ENCODE data around the gene GSE1. TPM values are rescaled to one million over a fixed set of nuclear protein-coding genes. Genes with fewer than 3 reads are reported as not detected.

GSE1 gene
- total RNA-seq, 4 donors from 2014 or later: 100 to 139 (median 120) TPM

GRCh38 chr16:85575920-85576319 lies 37.2 kb upstream of the GSE1 start:
- intact Hi-C loops (cut with DNase I; ENCODE audit: low total_unique reads): no loop called here
- Histone ChIP-seq H3K27me3 (no peaks in the 10 kb centered on the region), H3K27ac (peak overlapping the region in 1 of 4 donors; percentile 78), H3K36me3 (no peaks in the 10 kb centered on the region), H3K9me3 (no peaks in the 10 kb centered on the region), H3K4me3 (no peak overlapping the region), H3K4me1 (peaks cover 29 to 89% (median 78%) of the 10 kb centered on the region in 4 donors)
- 34 to 57% methylated on average over 5 of the region's 5 CpGs for WGBS, 2 donors (ENCODE audit: low coverage in 1 of 2)
- in situ Hi-C loops (cut with MboI; ENCODE audit: low pct_ligation_motif_present in 1 of 4, low pct_unique_long_range_greater_than_20kb in 1 of 4, low sequenced_read_pairs in 3 of 4): no loop called here
- no peak for DNase-seq
- no peak for TF ChIP-seq POLR2AphosphoS5 (IDR thresholded peaks at IDR 0.05)
- no peak for TF ChIP-seq CTCF (IDR thresholded peaks at IDR 0.05)
- TF ChIP-seq POLR2A (IDR thresholded peaks at IDR 0.05): no peak
- no peak for TF ChIP-seq EP300 (IDR thresholded peaks at IDR 0.05; ENCODE audit: low read depth)

GRCh38 chr16:85576944-85577343 lies 36.2 kb upstream of the GSE1 start:
- Histone ChIP-seq H3K4me1 (peaks cover 29 to 85% (median 73%) of the 10 kb centered on the region in 4 donors), H3K9me3 (no peaks in the 10 kb centered on the region), H3K27ac (no peak overlapping the region), H3K4me3 (no peak overlapping the region), H3K27me3 (no peaks in the 10 kb centered on the region), H3K36me3 (no peaks in the 10 kb centered on the region)
- WGBS, 2 donors (ENCODE audit: low coverage in 1 of 2): 76% methylated on average over 6 of the region's 12 CpGs; no CpG with 5 or more reads in 1 of the 2 donors
- in situ Hi-C loops (cut with MboI; ENCODE audit: low pct_ligation_motif_present in 1 of 4, low pct_unique_long_range_greater_than_20kb in 1 of 4, low sequenced_read_pairs in 3 of 4) (no loop called here), intact Hi-C loops (cut with DNase I; ENCODE audit: low total_unique reads) (no loop called here)
- no peak for DNase-seq
- TF ChIP-seq CTCF (IDR thresholded peaks at IDR 0.05) (no peak), EP300 (IDR thresholded peaks at IDR 0.05; ENCODE audit: low read depth) (no peak), POLR2A (IDR thresholded peaks at IDR 0.05) (no peak), POLR2AphosphoS5 (IDR thresholded peaks at IDR 0.05) (no peak)

DNA sequence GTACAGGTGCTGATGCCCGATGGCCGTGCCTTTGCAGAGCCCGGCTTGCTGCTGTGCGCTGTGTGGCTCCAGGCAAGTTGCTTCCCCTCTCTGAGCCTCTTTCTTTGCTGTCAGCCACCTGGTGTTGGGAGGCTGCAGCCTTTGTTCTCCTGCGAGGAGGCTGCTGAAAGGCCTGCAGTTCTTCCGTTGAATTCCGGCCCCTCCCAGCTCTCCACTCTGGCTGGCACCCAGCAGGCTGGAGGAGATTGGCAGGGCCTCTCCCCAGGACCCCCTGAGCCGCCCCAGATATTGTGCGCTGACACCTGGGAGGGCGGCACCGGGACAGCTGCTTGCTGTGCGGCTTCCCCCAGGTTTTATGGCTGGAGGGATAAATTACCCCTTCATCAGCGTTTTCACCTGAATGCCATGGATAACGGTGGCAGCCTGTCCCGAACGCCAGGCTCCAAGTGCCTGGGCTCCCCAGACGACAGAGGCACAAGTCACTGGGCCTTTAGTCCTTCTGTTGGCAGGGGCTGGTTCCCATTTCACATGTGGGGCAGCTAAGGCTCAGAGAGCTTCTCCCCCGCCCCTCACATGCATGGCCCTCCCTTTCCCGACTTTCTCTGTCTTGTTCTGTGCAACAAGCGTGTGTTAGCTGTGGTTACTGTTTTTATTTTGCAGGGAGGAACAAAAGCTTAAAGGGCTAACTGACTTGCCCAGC lies 35.1 kb upstream of the GSE1 start:
- intact Hi-C loops (cut with DNase I; ENCODE audit: low total_unique reads): no loop called here
- H3K27ac ChIP-seq: no peak overlapping the region
- no peak overlapping the region for H3K4me3 ChIP-seq
- in situ Hi-C loops (cut with MboI; ENCODE audit: low pct_ligation_motif_present in 1 of 4, low pct_unique_long_range_greater_than_20kb in 1 of 4, low sequenced_read_pairs in 3 of 4): no loop called here
- TF ChIP-seq POLR2AphosphoS5 (IDR thresholded peaks at IDR 0.05) (no peak), POLR2A (IDR thresholded peaks at IDR 0.05) (no peak), CTCF (IDR thresholded peaks at IDR 0.05) (no peak), EP300 (IDR thresholded peaks at IDR 0.05; ENCODE audit: low read depth) (no peak)
- peaks cover 29 to 89% (median 75%) of the 10 kb centered on the region in 4 donors for H3K4me1 ChIP-seq
- no peaks in the 10 kb centered on the region for H3K27me3 ChIP-seq
- 68 to 86% methylated on average over 4 to 20 of the region's 20 CpGs for WGBS, 2 donors (ENCODE audit: low coverage in 1 of 2)
- DNase-seq: no peak
- H3K36me3 ChIP-seq: no peaks in the 10 kb centered on the region
- no peaks in the 10 kb centered on the region for H3K9me3 ChIP-seq

- DNase-seq: no peak
- no peaks in the 10 kb centered on the region for H3K9me3 ChIP-seq
- in situ Hi-C loops (cut with MboI; ENCODE audit: low pct_ligation_motif_present in 1 of 4, low pct_unique_long_range_greater_than_20kb in 1 of 4, low sequenced_read_pairs in 3 of 4) (no loop called here), intact Hi-C loops (cut with DNase I; ENCODE audit: low total_unique reads) (no loop called here)
- peak overlapping the region in 1 of 4 donors; percentile 54 for H3K27ac ChIP-seq
- no peaks in the 10 kb centered on the region for H3K27me3 ChIP-seq
- H3K36me3 ChIP-seq: no peaks in the 10 kb centered on the region
- H3K4me3 ChIP-seq: no peak overlapping the region
- peaks cover 23 to 89% (median 76%) of the 10 kb centered on the region in 4 donors for H3K4me1 ChIP-seq
- 90 to 100% methylated on average over 3 to 5 of the region's 5 CpGs for WGBS, 2 donors (ENCODE audit: low coverage in 1 of 2)
- TF ChIP-seq POLR2A (IDR thresholded peaks at IDR 0.05): no peak
- no peak for TF ChIP-seq POLR2AphosphoS5 (IDR thresholded peaks at IDR 0.05)
- TF ChIP-seq EP300 (IDR thresholded peaks at IDR 0.05; ENCODE audit: low read depth): no peak
- TF ChIP-seq CTCF (IDR thresholded peaks at IDR 0.05): no peak
Measured at GRCh38 chr16:85578599-85578948, 34.5 kb upstream of the GSE1 start.
